ENCODE results near the gene FMO5. TPM values are rescaled to one million over a fixed set of nuclear protein-coding genes. Genes with fewer than 3 reads are reported as not detected.
"Not testable (repeated sequence)": the region's sequence is repeated elsewhere in the genome, so short reads cannot be mapped to it uniquely, and the experiment has no call there.

Gene FMO5
- total and polyA plus RNA-seq, 12 donors, result 4.6 to 28.4 (median 10.4) TPM

DNA sequence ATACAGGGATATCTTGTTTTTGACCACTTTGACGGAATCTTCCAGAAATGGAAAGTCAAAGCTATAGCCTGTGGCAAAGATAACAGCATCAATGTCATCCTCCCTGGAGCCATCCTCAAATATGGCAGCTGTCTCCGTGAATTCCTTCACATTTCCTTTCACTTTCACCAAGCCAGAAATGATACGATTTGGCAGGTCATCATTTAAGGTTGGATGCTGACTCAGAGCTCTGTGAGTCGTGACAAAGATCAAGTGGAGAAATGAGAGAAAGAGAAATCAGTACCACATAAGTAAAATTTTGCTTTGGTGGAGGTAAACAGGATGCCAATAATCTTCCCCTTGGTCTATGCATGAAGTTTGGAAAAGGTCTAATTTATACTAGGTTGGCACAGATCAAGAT is 23.9 kb downstream of the FMO5 start:
- Histone ChIP-seq H3K9me3 (replicated peaks in 1 of 3) (no peaks in the 10 kb centered on the region), H3K4me3 (no peak overlapping the region), H3K27ac (no peak overlapping the region), H3K36me3 (replicated peaks in 1 of 2) (no peaks in the 10 kb centered on the region), H3K27me3 (no peaks in the 10 kb centered on the region), H3K4me1 (replicated peaks in 1 of 2) (no peaks in the 10 kb centered on the region)
- intact Hi-C loops (cut with DNase I), result no loop called here
- WGBS, 4 donors, result 54 to 64% (median 57%) methylated on average over 4 of the region's 4 CpGs
- TF ChIP-seq, protein P1, sequence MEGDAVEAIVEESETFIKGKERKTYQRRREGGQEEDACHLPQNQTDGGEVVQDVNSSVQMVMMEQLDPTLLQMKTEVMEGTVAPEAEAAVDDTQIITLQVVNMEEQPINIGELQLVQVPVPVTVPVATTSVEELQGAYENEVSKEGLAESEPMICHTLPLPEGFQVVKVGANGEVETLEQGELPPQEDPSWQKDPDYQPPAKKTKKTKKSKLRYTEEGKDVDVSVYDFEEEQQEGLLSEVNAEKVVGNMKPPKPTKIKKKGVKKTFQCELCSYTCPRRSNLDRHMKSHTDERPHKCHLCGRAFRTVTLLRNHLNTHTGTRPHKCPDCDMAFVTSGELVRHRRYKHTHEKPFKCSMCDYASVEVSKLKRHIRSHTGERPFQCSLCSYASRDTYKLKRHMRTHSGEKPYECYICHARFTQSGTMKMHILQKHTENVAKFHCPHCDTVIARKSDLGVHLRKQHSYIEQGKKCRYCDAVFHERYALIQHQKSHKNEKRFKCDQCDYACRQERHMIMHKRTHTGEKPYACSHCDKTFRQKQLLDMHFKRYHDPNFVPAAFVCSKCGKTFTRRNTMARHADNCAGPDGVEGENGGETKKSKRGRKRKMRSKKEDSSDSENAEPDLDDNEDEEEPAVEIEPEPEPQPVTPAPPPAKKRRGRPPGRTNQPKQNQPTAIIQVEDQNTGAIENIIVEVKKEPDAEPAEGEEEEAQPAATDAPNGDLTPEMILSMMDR (IDR thresholded peaks at IDR 0.05), result no peak
- no peak for TF ChIP-seq POLR2A (IDR thresholded peaks at IDR 0.05)
- peak in 2 of 7 donors; percentile 17 to 22 for DNase-seq

DNA sequence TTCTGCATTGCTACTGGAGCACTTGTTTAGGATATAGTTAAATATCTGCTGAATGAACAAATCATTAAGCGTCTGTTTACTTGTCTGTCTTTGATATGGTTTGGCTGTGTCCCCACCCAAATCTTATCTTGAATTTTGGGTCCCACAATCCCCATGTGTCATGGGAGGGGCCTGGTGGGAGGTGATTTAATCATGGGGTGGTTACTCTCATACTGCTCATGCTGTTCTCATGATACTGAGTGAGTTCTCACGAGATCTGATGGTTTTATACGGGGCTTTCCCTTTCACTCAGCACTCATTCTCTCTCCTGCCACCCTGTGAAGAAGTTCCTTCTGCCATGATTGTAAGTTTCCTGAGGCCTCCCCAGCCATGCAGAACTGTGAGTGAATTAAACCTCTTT is 27.8 kb downstream of the FMO5 start:
- intact Hi-C loops (cut with DNase I); DNase-seq; H3K36me3 ChIP-seq (replicated peaks in 1 of 2); H3K4me1 ChIP-seq (replicated peaks in 1 of 2); H3K9me3 ChIP-seq (replicated peaks in 1 of 3); H3K27me3 ChIP-seq; H3K27ac ChIP-seq; H3K4me3 ChIP-seq: not testable (repeated sequence)
- 76 to 95% (median 87%) methylated on average over 3 of the region's 3 CpGs for WGBS, 4 donors

DNA sequence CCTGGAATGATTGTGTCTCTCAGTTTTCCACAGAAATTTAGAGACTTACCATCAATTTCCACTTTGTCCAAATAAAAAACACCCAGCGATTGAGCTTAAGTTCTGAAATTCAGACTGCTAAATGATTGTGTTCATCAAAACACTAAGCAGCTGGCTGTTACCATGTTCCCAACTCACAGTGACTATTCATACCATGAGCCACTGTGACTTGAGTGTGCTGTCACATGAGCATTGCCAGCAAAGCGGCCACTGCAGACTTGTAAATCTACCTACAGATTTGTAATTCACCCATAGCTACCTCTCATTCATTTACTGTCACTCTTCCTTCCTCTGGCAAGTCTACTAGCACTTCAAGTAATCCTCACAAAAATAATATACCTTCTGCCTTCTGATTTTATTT is 35.6 kb downstream of the FMO5 start:
- 86 to 100% (median 96%) methylated on average over 2 of the region's 2 CpGs for WGBS, 4 donors
- Histone ChIP-seq H3K36me3 (replicated peaks in 1 of 2) (no peaks in the 10 kb centered on the region), H3K4me3 (no peak overlapping the region), H3K27ac (no peak overlapping the region), H3K9me3 (replicated peaks in 1 of 3) (no peaks in the 10 kb centered on the region), H3K4me1 (replicated peaks in 1 of 2) (no peaks in the 10 kb centered on the region), H3K27me3 (no peaks in the 10 kb centered on the region)
- TF ChIP-seq POLR2A (IDR thresholded peaks at IDR 0.05), result no peak
- TF ChIP-seq, protein P1 (IDR thresholded peaks at IDR 0.05), result no peak
- intact Hi-C loops (cut with DNase I), result no loop called here
- no peak for DNase-seq

DNA sequence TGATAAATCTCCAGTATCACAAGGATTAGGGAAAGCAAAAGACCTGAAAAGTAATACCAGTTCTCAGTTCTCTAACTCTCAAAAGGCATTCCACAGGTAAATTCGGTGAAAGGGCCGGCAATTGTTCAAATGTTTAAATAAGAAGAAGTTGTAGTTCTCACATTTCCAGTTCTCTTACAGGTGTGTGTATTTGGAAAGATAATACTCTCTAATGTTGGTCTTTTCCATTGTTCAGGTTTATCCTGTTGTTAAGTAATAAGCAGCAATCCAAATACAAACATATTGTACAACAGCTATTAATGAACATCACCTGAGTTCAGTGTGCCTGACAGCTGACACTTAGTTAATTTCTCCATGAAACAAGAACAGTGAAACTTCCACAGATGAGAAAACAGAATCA is 39.7 kb downstream of the FMO5 start:
- WGBS, 4 donors, result 89 to 93% (median 91%) methylated on average over 2 of the region's 2 CpGs
- no peaks in the 10 kb centered on the region for H3K27me3 ChIP-seq
- peaks cover 0 to 11% of the 10 kb centered on the region in 2 donors for H3K4me1 ChIP-seq (replicated peaks in 1 of 2)
- no peak overlapping the region for H3K27ac ChIP-seq
- TF ChIP-seq POLR2A (IDR thresholded peaks at IDR 0.05), result no peak
- TF ChIP-seq, protein P1 (IDR thresholded peaks at IDR 0.05), result no peak
- intact Hi-C loops (cut with DNase I), result no loop called here
- H3K36me3 ChIP-seq (replicated peaks in 1 of 2), result no peaks in the 10 kb centered on the region
- DNase-seq, result no peak
- no peaks in the 10 kb centered on the region for H3K9me3 ChIP-seq (replicated peaks in 1 of 3)
- no peak overlapping the region for H3K4me3 ChIP-seq

DNA sequence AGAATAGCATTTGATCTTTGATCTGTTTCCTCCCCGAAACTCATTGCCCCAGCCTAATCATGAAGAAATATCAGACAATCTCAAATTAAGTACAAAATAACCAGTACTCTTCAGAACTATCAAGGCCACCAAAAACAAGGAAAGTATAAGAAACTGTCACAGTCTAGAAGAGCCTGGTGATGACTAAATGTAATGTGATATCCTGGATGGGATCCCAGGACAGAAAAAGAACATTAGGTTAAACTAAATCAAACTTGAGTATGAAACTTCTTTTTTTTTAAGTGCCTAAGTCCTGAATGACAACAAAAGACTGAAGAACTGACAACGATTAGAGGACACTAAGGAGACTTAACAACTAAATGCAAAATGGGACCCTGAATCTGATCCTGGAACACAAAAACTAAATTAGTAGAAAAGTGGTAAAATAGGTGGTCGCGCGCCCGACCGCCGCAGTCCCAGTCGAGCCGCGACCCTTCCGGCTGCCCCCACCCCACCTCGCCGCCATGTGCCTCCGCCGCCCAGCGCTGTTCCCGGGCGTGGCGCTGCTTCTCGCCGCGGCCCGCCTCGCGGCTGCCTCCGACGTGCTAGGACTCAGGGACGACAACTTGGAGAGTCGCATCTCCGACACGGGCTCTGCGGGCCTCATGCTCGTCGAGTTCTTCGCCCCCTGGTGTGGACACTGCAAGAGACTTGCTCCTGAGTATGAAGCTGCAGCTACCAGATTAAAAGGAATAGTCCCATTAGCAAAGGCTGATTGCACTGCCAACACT is 47.3 kb downstream of the FMO5 start:
- TF ChIP-seq, protein P1 (IDR thresholded peaks at IDR 0.05), result no peak
- peak in 1 of 2 donors; percentile 37 for TF ChIP-seq POLR2A (IDR thresholded peaks at IDR 0.05)
- Histone ChIP-seq H3K27me3 (no peaks in the 10 kb centered on the region), H3K4me3 (peak overlapping the region in 1 of 4 donors; percentile 39), H3K9me3 (replicated peaks in 1 of 3) (no peaks in the 10 kb centered on the region), H3K4me1 (replicated peaks in 1 of 2) (peaks cover 29 to 35% of the 10 kb centered on the region in 2 donors), H3K27ac (peak overlapping the region; percentile 73 to 94 (median 90)), H3K36me3 (replicated peaks in 1 of 2) (no peaks in the 10 kb centered on the region)
- 10 to 24% (median 16%) methylated on average over 11 to 36 of the region's 36 CpGs for WGBS, 4 donors
- intact Hi-C loops (cut with DNase I), result no loop called here
- DNase-seq, result peak; percentile 23 to 61 (median 33)

Data from adrenal gland (tissue), 12 donors.